Measurements from ENCODE around the gene CLNS1A.
"Not testable (repeated sequence)": the region's sequence is repeated elsewhere in the genome, so short reads cannot be mapped to it uniquely, and the experiment has no call there.

The CLNS1A gene

DNA sequence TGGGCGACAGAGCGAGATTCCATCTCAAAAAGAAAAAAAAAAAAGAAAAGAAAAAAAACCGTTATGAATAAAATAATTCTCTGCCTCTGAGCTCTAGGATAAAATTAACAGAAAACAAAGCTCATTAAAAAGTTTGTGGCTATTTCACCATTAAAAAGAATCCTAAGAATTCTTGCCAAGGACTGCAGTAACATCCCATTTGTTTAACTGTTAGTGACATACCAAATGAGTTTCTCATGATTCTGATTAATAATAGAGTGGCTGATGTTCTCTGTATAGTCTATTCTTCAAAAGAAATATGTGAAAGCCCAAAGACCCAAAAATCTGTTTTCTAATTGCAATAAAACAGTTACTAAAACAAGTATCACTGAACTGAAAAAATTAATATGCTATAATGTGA is 19.7 kb downstream of the CLNS1A start:
- DNase-seq: no peak

DNA sequence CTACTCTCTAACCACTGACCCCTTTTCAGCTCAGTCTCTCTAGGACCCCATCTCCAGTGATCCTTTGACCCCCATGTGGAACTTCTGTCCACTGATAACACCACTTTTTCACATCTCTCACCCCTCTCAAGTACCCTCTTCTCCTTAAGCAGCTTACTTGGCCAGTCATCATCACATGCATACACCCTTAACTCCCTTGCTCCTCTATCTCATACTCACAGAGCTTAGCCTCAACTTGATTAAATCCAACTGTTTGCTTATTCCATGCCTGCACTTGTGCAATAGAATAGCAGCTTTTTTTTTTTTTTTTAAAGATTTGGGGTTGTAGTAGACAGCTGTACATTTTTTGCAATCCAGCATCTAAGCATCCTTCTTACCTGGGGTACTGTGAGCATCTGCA is 25.7 kb downstream of the CLNS1A start:
- no peak for DNase-seq

DNA sequence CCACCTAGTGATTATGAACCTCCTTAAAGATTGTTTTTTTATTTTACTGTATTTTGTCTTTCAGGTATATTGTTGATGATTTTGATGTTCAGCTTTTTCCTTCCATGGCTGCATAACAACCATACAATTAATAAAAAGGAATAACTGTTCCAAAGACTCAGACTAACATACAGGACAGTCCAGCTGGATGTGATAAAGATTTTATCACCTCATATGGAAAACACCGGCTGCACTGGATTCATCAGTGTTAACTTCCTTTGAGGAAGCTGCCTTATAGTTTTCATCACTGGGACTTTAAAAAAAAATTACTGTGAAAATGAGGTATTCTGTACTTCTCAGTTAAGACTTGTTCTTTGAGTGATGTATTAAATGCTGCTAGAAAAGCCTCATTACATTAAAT is 28.4 kb downstream of the CLNS1A start:
- no peak for DNase-seq

DNA sequence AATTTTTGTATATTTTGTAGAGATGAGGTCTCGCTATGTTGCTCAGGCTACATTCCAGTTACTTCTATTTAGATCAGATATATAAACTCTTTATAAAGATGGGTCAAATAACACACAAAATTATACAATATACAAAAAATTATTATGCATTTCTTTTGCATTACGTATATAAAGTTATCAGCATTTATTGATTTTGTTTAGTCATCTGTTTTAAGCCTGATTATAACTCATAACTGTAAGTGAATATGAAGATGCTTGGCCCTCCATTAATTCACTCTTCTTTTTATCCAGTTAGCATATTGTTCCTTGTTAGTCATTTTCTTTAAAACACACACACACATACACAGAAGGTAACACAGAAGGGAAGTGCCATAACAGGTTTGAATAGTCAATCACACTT is 33.3 kb downstream of the CLNS1A start:
- DNase-seq: no peak

DNA sequence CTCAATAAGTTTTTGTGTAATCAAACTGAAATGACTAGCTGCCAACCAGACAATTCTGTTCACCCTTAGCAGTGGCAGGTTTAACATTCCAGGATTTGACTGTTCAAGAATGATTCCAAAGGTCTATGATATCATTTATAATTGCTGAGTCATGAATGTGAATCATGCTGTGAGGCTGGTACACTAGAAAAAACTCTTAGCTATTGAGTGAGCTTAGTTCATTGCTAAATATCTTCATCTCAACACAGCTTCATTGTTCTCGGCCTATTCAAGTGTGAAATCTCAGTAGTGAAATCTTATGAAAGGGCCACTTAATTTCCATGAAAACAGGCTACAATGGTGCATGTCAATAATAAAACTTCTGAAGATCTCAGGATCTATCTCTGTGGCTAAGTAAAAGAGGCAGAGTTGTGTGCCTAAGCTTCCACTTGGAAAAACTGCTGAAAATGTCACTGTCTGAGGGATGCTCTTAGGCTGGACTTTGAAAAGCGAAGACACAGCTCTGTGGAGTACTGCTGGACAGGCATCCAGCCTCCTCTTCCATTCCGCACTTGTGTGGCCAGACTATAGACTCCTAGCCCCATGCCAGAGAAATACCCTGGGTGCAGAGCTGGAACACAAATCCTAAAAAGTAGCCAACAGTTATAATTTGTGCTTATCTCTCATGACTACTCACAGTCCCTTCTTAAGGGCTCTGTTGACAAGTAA is 35.1 kb downstream of the CLNS1A start:
- DNase-seq: no peak

DNA sequence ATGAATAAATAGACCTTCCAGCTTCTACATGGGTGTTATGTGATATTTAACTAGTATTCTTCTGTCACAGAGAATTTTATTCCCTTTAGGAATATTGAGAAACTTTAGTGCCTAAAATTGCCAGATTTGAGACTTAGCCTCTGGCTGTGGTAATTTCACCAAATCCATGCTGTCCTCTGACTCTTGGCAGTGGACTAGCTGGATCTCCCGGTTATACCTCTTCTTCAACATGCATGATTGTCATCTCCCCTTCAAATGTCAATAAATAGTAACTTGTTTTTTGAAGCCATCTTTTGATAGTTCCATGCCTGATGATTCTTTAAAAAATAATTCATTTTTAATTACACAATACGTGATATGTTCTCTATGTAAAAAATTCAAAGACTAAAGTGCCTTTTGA is 39.4 kb downstream of the CLNS1A start:
- no peak for DNase-seq

DNA sequence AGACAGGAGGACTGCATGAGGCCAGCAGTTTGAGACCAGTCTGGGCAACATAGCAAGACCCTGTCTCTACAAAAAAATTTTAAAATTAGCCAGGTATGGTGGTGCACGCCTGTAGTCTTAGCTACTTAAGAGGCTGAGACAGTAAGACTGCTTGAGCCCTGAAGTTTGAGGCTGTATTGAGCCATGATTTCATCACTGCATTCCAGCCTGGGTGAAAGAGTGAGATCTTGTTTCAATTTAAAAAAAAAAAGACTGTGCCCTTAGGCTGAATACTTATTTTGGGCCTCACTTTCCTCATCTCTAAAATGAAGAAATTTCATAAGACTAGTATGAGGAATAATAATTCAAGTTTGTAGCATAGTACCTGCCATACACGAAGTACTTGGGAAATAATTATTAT is 41.0 kb downstream of the CLNS1A start:
- DNase-seq: no peak

DNA sequence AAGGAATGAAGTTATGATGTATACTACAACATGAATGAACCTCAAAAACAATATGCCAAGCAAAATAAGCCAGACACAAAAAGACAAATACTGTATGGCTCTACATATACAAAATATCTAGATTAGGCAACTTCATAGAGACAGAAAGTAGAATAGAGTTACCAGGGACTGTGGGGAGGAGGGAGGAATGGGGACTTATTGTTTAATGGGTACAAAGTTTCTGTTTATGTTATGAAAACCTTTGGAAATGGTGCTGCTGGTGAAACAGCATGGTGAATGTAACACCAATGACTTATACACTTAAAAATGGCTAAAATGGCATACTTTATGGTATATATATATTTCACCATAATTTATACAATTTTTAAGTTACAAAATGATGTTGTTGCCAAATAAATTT is 43.7 kb downstream of the CLNS1A start:
- DNase-seq: no peak

DNA sequence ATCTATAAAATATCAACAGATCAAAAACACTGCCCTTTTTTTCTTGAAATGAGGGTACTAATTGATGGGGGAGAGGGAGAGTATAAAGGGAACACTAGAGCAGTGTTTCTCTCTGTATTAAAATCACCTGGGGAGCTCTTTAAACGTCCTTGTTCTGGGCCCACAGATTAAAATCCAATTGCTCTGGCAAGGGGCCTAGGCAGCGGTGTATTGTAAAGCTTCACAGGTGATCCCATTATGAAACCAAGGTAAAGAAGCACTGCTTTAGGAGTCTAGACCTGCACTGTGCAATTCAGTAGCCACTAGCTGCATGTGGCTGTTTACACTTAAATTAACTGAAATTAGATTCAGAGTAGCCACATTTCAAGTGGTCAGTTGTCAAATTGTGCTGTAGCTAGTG is 44.9 kb downstream of the CLNS1A start:
- DNase-seq: no peak

DNA sequence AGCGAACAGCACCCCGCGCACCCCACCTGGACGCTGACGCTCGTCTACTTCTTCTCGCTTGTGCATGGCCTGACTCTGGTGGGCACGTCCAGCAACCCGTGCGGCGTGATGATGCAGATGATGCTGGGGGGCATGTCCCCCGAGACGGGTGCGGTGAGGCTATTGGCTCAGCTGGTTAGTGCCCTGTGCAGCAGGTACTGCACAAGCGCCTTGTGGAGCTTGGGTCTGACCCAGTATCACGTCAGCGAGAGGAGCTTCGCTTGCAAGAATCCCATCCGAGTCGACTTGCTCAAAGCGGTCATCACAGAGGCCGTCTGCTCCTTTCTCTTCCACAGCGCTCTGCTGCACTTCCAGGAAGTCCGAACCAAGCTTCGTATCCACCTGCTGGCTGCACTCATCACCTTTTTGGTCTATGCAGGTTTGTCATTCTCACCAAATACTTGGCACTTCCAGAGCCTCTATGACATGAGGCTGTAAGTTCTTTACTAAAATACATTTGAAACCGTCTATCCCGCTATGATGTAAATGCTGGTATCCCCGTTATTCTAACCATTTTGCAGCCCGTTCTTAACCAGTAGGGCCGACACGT is 47.3 kb downstream of the CLNS1A start:
- DNase-seq: no peak

DNA sequence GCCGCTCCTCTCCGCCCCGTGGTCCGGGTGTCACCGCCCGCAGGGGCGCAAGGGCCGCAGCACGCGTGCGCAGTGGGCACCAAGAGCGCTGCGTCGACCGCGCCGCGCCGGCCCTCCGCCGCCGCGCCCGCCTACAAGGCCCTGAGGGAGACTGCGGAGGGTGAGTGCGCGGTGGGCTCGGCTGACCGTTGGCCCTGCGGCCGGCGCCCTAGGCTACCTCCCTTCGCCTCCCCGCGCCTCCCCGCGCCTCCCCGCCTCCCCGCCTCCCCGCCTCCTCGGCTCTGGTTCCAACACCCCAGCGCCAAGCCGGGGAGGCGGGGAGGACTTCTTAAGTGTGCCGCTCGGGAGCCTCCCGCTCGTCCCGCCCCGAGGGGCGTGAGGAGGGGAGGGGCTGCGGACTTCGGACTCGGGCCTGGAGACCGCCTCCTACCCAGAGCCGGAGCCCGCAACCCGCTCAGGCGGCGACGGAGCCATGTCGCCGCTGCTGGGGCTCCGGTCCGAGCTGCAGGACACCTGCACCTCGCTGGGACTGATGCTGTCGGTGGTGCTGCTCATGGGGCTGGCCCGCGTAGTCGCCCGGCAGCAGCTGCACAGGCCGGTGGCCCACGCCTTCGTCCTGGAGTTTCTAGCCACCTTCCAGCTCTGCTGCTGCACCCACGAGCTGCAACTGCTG is 47.9 kb downstream of the CLNS1A start, which contains the start of gene AQP11:
Gene AQP11 (plus strand): TSS at position 433 of the 673 bp plus-strand sequence. CDS start 40 bp downstream, at position 473.
- peak; percentile 36 for DNase-seq

DNA sequence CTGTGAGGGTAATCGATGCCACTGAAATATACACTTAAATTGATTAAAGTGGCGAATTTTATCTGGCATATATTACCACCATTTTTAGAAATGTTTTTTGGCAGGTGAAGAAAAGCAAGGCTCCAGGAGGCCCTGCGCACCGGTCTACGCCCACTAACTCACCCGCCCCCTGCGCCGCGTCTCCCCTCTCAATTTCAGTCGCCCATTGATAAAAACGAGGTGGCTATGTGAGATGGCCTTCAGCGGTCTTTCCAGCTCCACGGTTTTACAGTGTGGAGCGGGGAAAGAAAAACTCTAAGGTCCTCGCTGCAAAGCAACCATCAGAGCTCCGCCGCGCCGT is 48.4 kb downstream of the CLNS1A start:
- DNase-seq: peak; percentile 65

DNA sequence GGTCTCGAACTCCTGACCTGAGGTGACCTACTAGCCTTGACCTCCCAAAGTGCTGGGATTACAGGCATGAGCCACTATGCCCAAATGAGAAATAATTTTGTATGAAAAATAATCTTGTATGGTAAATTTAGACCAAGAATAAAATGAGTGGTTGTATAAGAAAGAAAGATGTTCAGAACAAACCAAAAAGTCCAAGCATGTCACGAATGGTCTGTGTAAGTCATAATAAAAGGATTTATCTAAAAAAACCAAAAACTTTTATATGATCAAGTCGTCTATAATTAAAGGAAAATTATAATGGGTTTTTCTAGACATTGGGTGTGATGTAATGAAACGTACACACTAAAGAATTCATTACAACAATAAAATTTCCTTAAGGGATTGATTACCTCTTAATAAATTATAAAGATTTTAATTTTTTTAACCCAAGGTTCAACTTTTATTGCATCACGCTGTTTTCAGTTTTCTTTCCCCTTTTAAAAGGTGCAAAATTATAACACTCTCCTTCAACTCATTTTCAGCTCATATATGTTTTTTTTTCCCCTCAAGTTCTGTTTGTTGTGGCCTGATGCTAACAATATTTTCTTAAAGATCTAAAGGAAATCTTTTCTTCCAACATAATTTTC is 56.8 kb downstream of the CLNS1A start:
- DNase-seq: no peak

DNA sequence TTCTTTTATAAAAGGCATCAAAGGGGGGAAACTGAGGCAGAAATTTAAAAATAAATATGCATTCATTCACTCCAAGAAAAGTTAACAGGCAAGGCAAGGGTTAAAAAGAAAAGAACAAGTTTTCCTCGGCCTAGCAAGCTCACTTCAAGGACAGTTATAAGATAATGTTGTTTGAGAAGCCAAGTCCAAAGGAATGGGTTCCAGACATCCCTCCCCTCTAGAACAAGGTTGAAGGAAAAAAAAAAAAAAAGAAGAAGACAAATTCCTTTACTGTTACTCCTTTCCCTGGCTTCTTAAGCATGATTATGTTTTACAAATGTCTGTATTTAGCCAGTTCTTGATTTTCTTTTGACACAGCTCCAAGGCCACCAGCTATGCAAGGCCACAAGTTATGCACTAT is 62.2 kb downstream of the CLNS1A start:
- not testable (repeated sequence) for DNase-seq

DNA sequence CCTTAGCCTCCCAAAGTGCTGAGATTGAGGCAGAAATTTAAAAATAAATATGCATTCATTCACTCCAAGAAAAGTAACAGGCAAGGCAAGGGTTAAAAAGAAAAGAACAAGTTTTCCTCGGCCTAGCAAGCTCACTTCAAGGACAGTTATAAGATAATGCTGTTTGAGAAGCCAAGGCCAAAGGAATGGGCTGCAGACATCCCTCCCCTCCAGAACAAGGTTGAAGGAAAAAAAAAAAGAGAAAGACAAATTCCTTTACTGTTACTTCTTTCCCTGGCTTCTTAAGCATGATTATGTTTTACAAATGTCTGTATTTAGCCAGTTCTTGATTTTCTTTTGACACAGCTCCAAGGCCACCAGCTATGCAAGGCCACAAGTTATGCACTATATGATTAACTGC is 66.7 kb downstream of the CLNS1A start:
- not testable (repeated sequence) for DNase-seq

DNA sequence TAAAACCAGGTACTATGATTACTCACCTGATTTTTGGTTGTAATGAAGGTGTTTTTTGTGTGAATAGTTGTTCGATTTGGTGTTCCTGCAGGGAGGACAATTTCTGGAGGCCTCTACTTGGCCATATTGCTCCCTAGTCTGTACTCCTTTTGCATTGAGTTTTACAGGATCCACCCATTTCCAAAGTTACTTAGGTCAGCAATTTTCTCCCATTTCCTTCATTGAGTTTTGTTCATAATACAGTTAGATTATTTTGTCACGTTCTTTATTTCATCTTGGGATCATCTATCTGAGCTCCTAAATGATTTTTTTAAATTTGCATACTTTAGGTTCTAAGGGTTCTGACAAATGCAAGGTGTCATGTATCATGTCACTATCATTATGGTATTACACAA is 67.9 kb downstream of the CLNS1A start:
- DNase-seq: no peak

DNA sequence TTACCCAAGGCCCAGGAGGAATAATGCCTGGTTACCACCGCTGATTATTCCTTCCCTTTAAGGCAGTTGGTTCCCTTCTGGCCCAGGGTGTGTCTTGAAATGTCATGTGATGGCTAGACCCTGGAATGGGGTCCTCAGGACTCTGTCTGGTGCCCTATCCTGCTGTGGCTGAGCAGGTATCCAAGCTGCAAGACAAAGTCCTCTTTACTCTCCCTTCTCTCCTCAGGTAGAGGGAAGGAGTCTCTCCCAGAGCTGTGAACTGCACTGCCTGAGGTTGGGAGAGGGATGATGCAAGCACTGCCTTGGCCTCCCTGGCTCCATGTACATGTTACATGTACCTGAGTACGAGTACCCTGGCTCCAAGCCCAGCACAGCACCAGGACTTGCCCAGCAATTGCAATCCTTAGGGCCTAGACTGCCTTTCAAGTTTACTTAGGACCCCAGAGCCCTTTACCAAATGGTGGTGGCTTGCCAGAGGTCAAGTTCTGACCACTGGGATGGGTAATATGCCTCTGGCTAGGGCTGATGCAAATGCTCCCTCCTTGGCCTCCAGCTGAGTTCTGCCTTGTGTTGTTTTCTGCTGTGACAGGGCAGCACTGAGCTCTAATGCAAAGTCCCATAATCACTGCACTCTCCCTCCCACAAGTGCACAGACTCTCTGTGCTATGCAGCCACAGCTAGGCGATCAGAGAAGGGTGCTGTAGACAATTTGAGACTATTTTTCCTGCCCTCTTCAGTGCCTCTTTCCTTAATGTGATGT is 68.5 kb downstream of the CLNS1A start:
- no peak for DNase-seq

DNA sequence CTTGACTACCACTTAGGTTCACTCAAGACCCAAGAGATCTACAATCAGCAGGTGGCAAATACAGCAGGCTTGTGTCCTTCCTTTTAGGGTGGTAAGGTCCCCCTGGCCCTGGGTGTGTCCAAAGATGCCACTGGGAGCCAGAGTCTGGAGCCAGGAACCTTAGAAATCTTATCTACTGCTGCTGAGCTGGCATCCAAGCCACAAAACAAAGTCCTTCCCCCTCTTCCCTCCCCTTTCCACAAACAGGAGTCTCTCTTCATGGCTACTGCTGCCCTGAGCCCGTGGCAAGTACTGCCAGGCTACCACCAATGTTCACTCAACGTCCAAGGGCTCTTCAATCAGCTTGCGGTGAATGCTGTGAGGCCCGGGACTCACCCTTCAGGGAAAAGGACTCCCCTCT is 69.3 kb downstream of the CLNS1A start:
- DNase-seq: no peak

Data from NCI-H2029 treated with DMSO at 0.1 percent for 48 hours (cell line).